A549 (cell line): ENCODE data around the gene MAGI2. TPM values are rescaled to one million over a fixed set of nuclear protein-coding genes. Genes with fewer than 3 reads are reported as not detected.

ENCODE experiments used
- ATAC-seq, 2 experiments: fragments of 200-7000 bp in 1 of 2; fragments of >200 bp in 1 of 2; cut with Nextera tagmentation in 1 of 2; cut with Tn5 transposase in 1 of 2; 3 replicates each; pipeline versions ENCODE4 v1.8.0 to v1.9.1; 2018 to 2020; ENCODE audit warnings: mild to moderate bottlenecking in 1 of 2, moderate library complexity in 1 of 2
- CTCF ChIA-PET: fragments of 300-600 bp; sonication (Branson Sonifier 250); formaldehyde crosslinking; extraction: SDS; loops from one replicate; lab custom pipeline; 2021; ENCODE audit warnings: antibody characterized with exemption, inconsistent platforms; lab: Yijun Ruan, JAX
- POLR2A ChIA-PET: fragments of 350-600 bp; formaldehyde crosslinking; extraction: SDS; loops from one replicate; lab custom pipeline; 2021; ENCODE audit warnings: antibody characterized with exemption, inconsistent platforms; lab: Yijun Ruan, JAX
- DNase-seq, 2 experiments: peaks; one replicate each; pipeline versions ENCODE4 v3.0.0 to v3.0.0-alpha.2; 2011 to 2016; ENCODE audit warnings: low read depth in 1 of 2, low spot score in 1 of 2
- FAIRE-seq: peaks from 2 replicates; lab custom pipeline; 2011; peaks lifted over from hg19 to GRCh38; lab: Jason Lieb, UNC
- H3K27ac ChIP-seq, 2 experiments: fragments of >200 bp; sonication (Bioruptor Twin); formaldehyde crosslinking; 3 replicates each; pipeline ENCODE4 v1.5.1; 2016 to 2017
- H3K4me1 ChIP-seq: fragments of >200 bp; sonication (Bioruptor Twin); formaldehyde crosslinking; 3 replicates; pipeline ENCODE4 v1.6.1; 2016
- H3K4me2 ChIP-seq: fragments of >200 bp; sonication (Bioruptor Twin); formaldehyde crosslinking; 3 replicates; pipeline ENCODE4 v1.6.1; 2016
- H3K4me3 ChIP-seq: fragments of >200 bp; sonication (Bioruptor Twin); formaldehyde crosslinking; 3 replicates; pipeline ENCODE4 v1.5.1; 2016
- H3K9me3 ChIP-seq: fragments of >200 bp; sonication (Bioruptor Twin); formaldehyde crosslinking; 3 replicates; pipeline ENCODE4 v1.6.1; 2016
- BCL3 ChIP-seq: fragments of >200 bp; sonication (Bioruptor Twin); formaldehyde crosslinking; IDR thresholded peaks from 3 replicates; pipeline ENCODE4 v1.6.1; 2016
- CBX8 ChIP-seq: fragments of 200-600 bp; sonication (generic); IDR thresholded peaks from 2 replicates; pipeline ENCODE4 v1.6.1; 2016
- CEBPB ChIP-seq, 2 experiments: fragments of >200 bp in 1 of 2; sonication (Bioruptor Twin) in 1 of 2; formaldehyde crosslinking in 1 of 2; IDR thresholded peaks; 2 replicates each; pipeline ENCODE4 v1.6.1; 2012 to 2016
- CHD4 ChIP-seq: fragments of 200-600 bp; sonication (generic); IDR thresholded peaks from 2 replicates; pipeline ENCODE4 v1.6.1; 2016; ENCODE audit warnings: antibody characterized with exemption, mild to moderate bottlenecking, borderline replicate concordance
- CTCF ChIP-seq: fragments of >200 bp; sonication (Bioruptor Twin); formaldehyde crosslinking; IDR thresholded peaks from 3 replicates; pipeline ENCODE4 v1.5.1; 2016
- EHF ChIP-seq: fragments of 250-450 bp; sonication (Bioruptor Pico); IDR thresholded peaks from 2 replicates; pipeline ENCODE4 v1.5.0; 2020; ENCODE audit warnings: mild to moderate bottlenecking
- EHMT2 ChIP-seq: fragments of 200-600 bp; sonication (generic); IDR thresholded peaks from 2 replicates; pipeline ENCODE4 v1.6.1; 2016; ENCODE audit warnings: antibody characterized with exemption, low read depth, mild to moderate bottlenecking, moderate library complexity
- EP300 ChIP-seq, 2 experiments: fragments of >200 bp; sonication (Bioruptor Twin); formaldehyde crosslinking; IDR thresholded peaks; 2 replicates in 1 of 2; 3 replicates in 1 of 2; pipeline ENCODE4 v1.6.1; 2016 to 2017
- FOSL2 ChIP-seq, 2 experiments: fragments of 450-650 bp in 1 of 2; fragments of >200 bp in 1 of 2; sonication (Bioruptor Twin) in 1 of 2; formaldehyde crosslinking; IDR thresholded peaks; 2 replicates each; pipeline versions ENCODE4 v1.5.0 to v1.6.1; 2016 to 2020; ENCODE audit warnings: mild to moderate bottlenecking in 1 of 2, moderate library complexity in 1 of 2
- FOXS1 ChIP-seq: fragments of 250-450 bp; sonication (Bioruptor Pico); IDR thresholded peaks from 2 replicates; pipeline ENCODE4 v1.5.0; 2020; ENCODE audit warnings: mild to moderate bottlenecking, moderate library complexity
- HOXB5 ChIP-seq: fragments of 250-450 bp; sonication (Bioruptor Pico); IDR thresholded peaks from 2 replicates; pipeline ENCODE4 v1.5.0; 2020; ENCODE audit warnings: mild to moderate bottlenecking, moderate library complexity
- JUNB ChIP-seq: fragments of >200 bp; sonication (Bioruptor Twin); formaldehyde crosslinking; IDR thresholded peaks from 2 replicates; pipeline ENCODE4 v1.6.1; 2016
- KDM5A ChIP-seq: fragments of 200-600 bp; sonication (generic); IDR thresholded peaks from 2 replicates; pipeline ENCODE4 v1.6.1; 2016; ENCODE audit warnings: antibody characterized with exemption, mild to moderate bottlenecking
- MAX ChIP-seq: IDR thresholded peaks from 2 replicates; pipeline ENCODE4 v1.6.1; 2012
- NFE2L2 ChIP-seq: fragments of 150-350 bp; conservative IDR thresholded peaks from 2 replicates; pipeline ENCODE4 v1.6.1; 2014; ENCODE audit warnings: low read length
- NR3C1 ChIP-seq: fragments of >200 bp; sonication (Bioruptor Twin); formaldehyde crosslinking; IDR thresholded peaks from 3 replicates; pipeline ENCODE4 v1.6.1; 2017
- POLR2A ChIP-seq: IDR thresholded peaks from 2 replicates; pipeline ENCODE4 v1.6.1; 2012; ENCODE audit warnings: mild to moderate bottlenecking, low read length
- RNF2 ChIP-seq: fragments of 200-600 bp; sonication (generic); IDR thresholded peaks from 2 replicates; pipeline ENCODE4 v1.6.1; 2016; ENCODE audit warnings: low read depth, mild to moderate bottlenecking, antibody characterized with exemption, moderate library complexity, borderline replicate concordance
- SMC3 ChIP-seq: fragments of >200 bp; sonication (Bioruptor Twin); formaldehyde crosslinking; IDR thresholded peaks from 3 replicates; pipeline ENCODE4 v1.6.1; 2018; ENCODE audit warnings: inconsistent platforms
- SREBF2 ChIP-seq: fragments of 450-650 bp; IDR thresholded peaks from 2 replicates; pipeline ENCODE4 v1.6.1; 2014; ENCODE audit warnings: mild to moderate bottlenecking, moderate library complexity
- TP53 ChIP-seq: fragments of 250-450 bp; sonication (Bioruptor Pico); IDR thresholded peaks from 2 replicates; pipeline ENCODE4 v1.5.0; 2021; ENCODE audit warnings: mild to moderate bottlenecking, moderate library complexity
- ZC3H11A ChIP-seq: fragments of 450-650 bp; IDR thresholded peaks from 2 replicates; pipeline ENCODE4 v1.6.1; 2014; ENCODE audit warnings: antibody characterized with exemption, mild to moderate bottlenecking
- ZFP36 ChIP-seq: fragments of 450-650 bp; IDR thresholded peaks from 2 replicates; pipeline ENCODE4 v1.6.1; 2014; ENCODE audit warnings: borderline replicate concordance; ENCODE audit not compliant: partially characterized antibody
- ZNF302 ChIP-seq: fragments of 250-450 bp; sonication (Bioruptor Pico); IDR thresholded peaks from 2 replicates; pipeline ENCODE4 v1.9.0; 2021; ENCODE audit warnings: inconsistent platforms, mild to moderate bottlenecking, moderate library complexity
- WGBS: methylation state at CpG from one replicate; pipeline ENCODE4 v1.1.6; 2017; ENCODE audit errors: missing lambda C conversion rate; 5-methylcytosine and 5-hydroxymethylcytosine counted together
- polyA plus RNA-seq, 4 experiments: library from polyadenylated mRNA; depleted of rRNA in 3 of 4; stranded (reverse); fragments of >200 nt; fragmentation: RNase III in 1 of 4; extraction: RNeasy Plus Mini Kit Qiagen cat#74134 plus additional on column Dnase treatment in 1 of 4; gene quantifications; 2 replicates in 3 of 4; 3 replicates in 1 of 4; pipeline ENCODE4 v1.2.3, GENCODE V29; 2011 to 2017
- TF ChIP-seq, protein P1 (sequence below): fragments of 250-450 bp; sonication (Bioruptor Pico); IDR thresholded peaks from 2 replicates; pipeline ENCODE4 v1.5.0; 2020; ENCODE audit warnings: low read depth, mild to moderate bottlenecking, moderate library complexity
- TF ChIP-seq, protein P2 (sequence below): fragments of 200-600 bp; sonication (generic); IDR thresholded peaks from 2 replicates; pipeline ENCODE4 v1.6.1; 2016; ENCODE audit warnings: antibody characterized with exemption, mild to moderate bottlenecking, moderate library complexity
- TF ChIP-seq, protein P3 (sequence below): fragments of 150-350 bp; IDR thresholded peaks from 2 replicates; pipeline ENCODE4 v1.6.1; 2014; ENCODE audit warnings: low read depth, mild to moderate bottlenecking, low read length

MAGI2 gene
- polyA plus RNA-seq, 2 of the 4 experiments (the other 2 are of a cell fraction), result 0.48 to 0.81 TPM

DNA sequence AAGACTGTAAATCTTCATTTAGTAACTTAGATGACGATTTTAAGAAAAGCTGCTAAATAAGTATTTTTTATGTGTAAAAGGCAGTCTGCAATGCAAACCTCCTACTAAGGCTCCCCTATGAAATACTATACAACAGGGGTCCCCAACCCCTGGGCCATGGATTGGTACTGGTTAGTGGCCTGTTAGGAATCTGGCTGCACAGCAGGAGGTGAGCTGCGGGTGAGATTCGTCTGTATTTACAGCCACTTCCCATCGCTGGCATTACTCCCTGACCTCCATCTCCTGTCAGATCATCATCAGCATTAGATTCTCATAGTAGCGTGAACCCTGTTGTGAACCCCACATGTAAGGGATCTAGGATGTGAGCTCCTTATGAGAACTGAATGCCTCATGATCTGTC lies 580.4 kb downstream of the MAGI2 start:
- no peak overlapping the region for H3K27ac ChIP-seq
- TF ChIP-seq BCL3 (no peak), CTCF (no peak), TP53 (no peak), EHMT2 (no peak), SREBF2 (no peak), RNF2 (no peak), SMC3 (no peak), EHF (no peak), MAX (no peak), KDM5A (no peak), CEBPB (IDR thresholded peaks at IDR 0.05) (no peak), FOSL2 (IDR thresholded peaks at IDR 0.05) (no peak), FOSL2 (CRISPR knock-in tag; IDR thresholded peaks at IDR 0.05) (no peak)
- TF ChIP-seq, all 56 proteins: peak for 0
- no peak for ATAC-seq
- H3K9me3 ChIP-seq, result no peaks in the 10 kb centered on the region
- no peak for DNase-seq
- H3K4me3 ChIP-seq, result no peak overlapping the region
- H3K4me2 ChIP-seq, result no peak overlapping the region
- POLR2A ChIA-PET, result no interaction called here
- no peaks in the 10 kb centered on the region for H3K4me1 ChIP-seq
- FAIRE-seq, result no peak
- CTCF ChIA-PET, result no interaction called here
- 15% methylated on average over 5 of the region's 5 CpGs for WGBS

DNA sequence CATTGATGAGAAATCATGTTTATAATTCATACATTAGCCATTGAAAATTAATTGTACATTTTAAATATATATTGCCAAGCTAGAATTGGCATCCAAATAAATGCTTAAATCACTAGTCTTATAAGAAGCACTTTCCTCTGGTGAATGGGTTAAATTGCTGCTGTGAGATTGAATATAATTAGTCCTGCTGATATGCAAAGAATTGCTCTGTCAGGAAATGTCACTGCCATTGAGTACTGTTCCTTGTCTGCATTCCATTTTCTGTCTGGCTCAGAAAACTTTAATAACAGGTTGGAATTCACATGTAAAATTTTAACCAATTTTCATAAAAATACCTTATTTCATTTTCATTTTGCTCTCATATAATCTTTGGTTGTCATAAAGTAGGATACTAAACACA lies 589.1 kb downstream of the MAGI2 start:
- Histone ChIP-seq H3K9me3 (no peaks in the 10 kb centered on the region), H3K4me3 (no peak overlapping the region), H3K4me1 (no peaks in the 10 kb centered on the region), H3K27ac (no peak overlapping the region), H3K4me2 (no peak overlapping the region)
- CTCF ChIA-PET, result no interaction called here
- TF ChIP-seq NFE2L2 (no peak), FOXS1 (CRISPR knock-in tag) (no peak), EP300 (IDR thresholded peaks at IDR 0.05) (no peak), POLR2A (no peak), ZC3H11A (no peak), CHD4 (no peak), NR3C1 (no peak), RNF2 (no peak), TP53 (no peak), ZFP36 (no peak), CBX8 (no peak), HOXB5 (CRISPR knock-in tag) (no peak), JUNB (no peak), ZNF302 (no peak), CEBPB (IDR thresholded peaks at IDR 0.05) (no peak), EHF (no peak)
- TF ChIP-seq, protein P1, sequence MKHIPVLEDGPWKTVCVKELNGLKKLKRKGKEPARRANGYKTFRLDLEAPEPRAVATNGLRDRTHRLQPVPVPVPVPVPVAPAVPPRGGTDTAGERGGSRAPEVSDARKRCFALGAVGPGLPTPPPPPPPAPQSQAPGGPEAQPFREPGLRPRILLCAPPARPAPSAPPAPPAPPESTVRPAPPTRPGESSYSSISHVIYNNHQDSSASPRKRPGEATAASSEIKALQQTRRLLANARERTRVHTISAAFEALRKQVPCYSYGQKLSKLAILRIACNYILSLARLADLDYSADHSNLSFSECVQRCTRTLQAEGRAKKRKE, result no peak
- TF ChIP-seq, protein P2, sequence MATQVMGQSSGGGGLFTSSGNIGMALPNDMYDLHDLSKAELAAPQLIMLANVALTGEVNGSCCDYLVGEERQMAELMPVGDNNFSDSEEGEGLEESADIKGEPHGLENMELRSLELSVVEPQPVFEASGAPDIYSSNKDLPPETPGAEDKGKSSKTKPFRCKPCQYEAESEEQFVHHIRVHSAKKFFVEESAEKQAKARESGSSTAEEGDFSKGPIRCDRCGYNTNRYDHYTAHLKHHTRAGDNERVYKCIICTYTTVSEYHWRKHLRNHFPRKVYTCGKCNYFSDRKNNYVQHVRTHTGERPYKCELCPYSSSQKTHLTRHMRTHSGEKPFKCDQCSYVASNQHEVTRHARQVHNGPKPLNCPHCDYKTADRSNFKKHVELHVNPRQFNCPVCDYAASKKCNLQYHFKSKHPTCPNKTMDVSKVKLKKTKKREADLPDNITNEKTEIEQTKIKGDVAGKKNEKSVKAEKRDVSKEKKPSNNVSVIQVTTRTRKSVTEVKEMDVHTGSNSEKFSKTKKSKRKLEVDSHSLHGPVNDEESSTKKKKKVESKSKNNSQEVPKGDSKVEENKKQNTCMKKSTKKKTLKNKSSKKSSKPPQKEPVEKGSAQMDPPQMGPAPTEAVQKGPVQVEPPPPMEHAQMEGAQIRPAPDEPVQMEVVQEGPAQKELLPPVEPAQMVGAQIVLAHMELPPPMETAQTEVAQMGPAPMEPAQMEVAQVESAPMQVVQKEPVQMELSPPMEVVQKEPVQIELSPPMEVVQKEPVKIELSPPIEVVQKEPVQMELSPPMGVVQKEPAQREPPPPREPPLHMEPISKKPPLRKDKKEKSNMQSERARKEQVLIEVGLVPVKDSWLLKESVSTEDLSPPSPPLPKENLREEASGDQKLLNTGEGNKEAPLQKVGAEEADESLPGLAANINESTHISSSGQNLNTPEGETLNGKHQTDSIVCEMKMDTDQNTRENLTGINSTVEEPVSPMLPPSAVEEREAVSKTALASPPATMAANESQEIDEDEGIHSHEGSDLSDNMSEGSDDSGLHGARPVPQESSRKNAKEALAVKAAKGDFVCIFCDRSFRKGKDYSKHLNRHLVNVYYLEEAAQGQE, result no peak
- TF ChIP-seq, protein P3, sequence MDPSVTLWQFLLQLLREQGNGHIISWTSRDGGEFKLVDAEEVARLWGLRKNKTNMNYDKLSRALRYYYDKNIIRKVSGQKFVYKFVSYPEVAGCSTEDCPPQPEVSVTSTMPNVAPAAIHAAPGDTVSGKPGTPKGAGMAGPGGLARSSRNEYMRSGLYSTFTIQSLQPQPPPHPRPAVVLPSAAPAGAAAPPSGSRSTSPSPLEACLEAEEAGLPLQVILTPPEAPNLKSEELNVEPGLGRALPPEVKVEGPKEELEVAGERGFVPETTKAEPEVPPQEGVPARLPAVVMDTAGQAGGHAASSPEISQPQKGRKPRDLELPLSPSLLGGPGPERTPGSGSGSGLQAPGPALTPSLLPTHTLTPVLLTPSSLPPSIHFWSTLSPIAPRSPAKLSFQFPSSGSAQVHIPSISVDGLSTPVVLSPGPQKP, result no peak
- FAIRE-seq (no peak), ATAC-seq (no peak), DNase-seq (no peak)
- POLR2A ChIA-PET, result no interaction called here
